ENCODE data around the gene DSTN.

Gene DSTN

GRCh38 chr20:17529586-17529985, 40.3 kb upstream of the DSTN start:
- DNase-seq (ENCODE audit: low read depth) = no peak
- no peak for TF ChIP-seq CTCF (IDR thresholded peaks at IDR 0.05; ENCODE audit: control insufficient read depth, extremely low read depth, insufficient read depth)

DNA sequence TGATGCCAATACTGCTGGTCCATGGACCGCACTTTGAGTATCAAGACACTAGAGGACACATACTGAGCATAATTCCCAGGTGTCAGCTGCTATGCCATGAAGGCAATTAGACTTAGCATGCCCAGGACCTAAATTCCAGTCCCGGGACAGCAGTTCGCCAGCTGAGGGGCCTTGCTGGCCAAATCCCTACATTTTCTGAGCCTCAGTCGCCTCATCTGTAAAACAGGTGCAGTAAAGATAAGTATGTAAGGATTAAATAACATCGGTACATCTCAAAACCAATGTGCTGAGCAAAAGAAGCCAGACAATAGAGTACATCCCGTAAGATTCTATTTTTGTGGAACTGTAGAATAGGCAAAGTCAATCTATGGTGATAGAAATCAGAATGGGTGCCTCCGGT, 39.7 kb upstream of the DSTN start:
- TF ChIP-seq CTCF (IDR thresholded peaks at IDR 0.05; ENCODE audit: control insufficient read depth, extremely low read depth, insufficient read depth) = no peak
- no peak overlapping the region for H3K4me3 ChIP-seq (ENCODE audit: low read depth, low read length)
- DNase-seq (ENCODE audit: low read depth) = no peak

More at GRCh38 chr20:17529586-17529985, 40.3 kb upstream of the DSTN start:
- no peak overlapping the region for H3K4me3 ChIP-seq (ENCODE audit: low read depth, low read length)

- H3K4me3 ChIP-seq (ENCODE audit: low read depth, low read length) = no peak within 1 kb of the TSS
- TF ChIP-seq CTCF (IDR thresholded peaks at IDR 0.05; ENCODE audit: control insufficient read depth, extremely low read depth, insufficient read depth) = no peak
- DNase-seq (ENCODE audit: low read depth) = no peak
Observed at GRCh38 chr20:17530716-17531664, 38.9 kb upstream of the DSTN start, which contains the start of gene BFSP1. Gene BFSP1, minus strand, starts transcription at chr20:17531379. Its CDS starts 50 bp downstream, at chr20:17531329.

DNA sequence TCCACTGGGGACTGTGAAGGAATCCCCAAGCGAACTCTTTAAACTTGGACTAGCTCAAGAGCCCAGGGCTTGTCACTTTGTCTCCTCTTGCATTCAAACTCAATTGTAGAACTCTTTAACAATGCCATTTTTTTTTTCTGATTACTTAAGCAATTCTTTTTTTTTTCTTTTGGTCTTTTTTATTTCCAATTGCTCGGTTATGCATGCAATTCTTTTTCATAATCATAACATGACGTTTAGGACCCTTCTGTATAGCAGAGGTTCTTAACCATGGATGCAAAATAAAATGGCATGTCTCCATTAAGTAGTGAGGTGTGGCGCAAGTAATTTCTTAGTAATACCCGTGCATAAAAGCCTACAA, 38.2 kb upstream of the DSTN start:
- DNase-seq (ENCODE audit: low read depth) = no peak
- no peak overlapping the region for H3K4me3 ChIP-seq (ENCODE audit: low read depth, low read length)
- no peak for TF ChIP-seq CTCF (IDR thresholded peaks at IDR 0.05; ENCODE audit: control insufficient read depth, extremely low read depth, insufficient read depth)

DNA sequence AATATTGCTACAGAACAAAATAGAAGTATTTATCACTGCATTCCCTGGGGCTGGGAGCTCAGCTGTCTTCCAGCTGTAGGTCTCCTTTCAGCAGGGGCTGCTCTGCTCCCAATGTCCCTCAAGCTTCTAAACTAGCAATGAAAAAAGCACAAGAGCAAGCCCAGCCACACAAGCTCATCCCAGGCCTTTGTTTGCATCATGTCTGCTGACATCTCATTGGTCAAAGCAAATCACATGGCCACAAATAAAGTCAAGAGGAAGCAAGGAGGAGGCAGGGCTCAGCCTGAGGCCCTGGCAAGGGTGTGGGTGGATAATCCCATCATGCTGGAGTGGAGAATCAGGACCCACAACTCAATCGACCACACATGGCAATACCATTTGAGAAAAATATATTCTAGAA, 36.5 kb upstream of the DSTN start:
- TF ChIP-seq CTCF (IDR thresholded peaks at IDR 0.05; ENCODE audit: control insufficient read depth, extremely low read depth, insufficient read depth) = no peak
- H3K4me3 ChIP-seq (ENCODE audit: low read depth, low read length) = no peak overlapping the region
- no peak for DNase-seq (ENCODE audit: low read depth)

DNA sequence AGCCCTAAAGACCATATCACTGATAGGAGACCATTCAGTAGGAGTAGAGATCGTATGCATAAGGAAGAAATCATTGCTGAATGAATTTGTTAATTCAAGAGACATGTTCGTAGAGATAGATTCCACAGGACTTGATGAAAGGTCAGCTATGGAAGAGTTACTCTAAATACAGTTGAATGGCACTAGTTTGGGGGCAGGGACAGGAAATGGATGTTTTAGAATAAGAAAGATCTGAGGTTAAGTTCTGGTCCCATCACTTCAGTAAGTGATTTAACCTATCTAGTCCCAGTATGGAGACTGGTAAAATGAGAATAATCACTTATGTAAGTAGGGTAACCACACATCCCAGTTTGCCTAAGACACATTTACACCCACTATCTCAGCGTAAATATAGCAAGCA, 35.8 kb upstream of the DSTN start:
- TF ChIP-seq CTCF (IDR thresholded peaks at IDR 0.05; ENCODE audit: control insufficient read depth, extremely low read depth, insufficient read depth) = no peak
- no peak for DNase-seq (ENCODE audit: low read depth)
- no peak overlapping the region for H3K4me3 ChIP-seq (ENCODE audit: low read depth, low read length)
